Left colon (tissue), 2 donors: ENCODE measurements around the gene GOLPH3L. TPM values are rescaled to one million over a fixed set of nuclear protein-coding genes. Genes with fewer than 3 reads are reported as not detected.
A peak's percentile ranks its signal among the peaks of the same experiment; 100 is the strongest.
"Not testable (repeated sequence)": the region's sequence is repeated elsewhere in the genome, so short reads cannot be mapped to it uniquely, and the experiment has no call there.

Experiments
- ATAC-seq: fragments of 200-7000 bp; cut with Tn5 transposase; one replicate; pipeline ENCODE4 v1.9.1; 2020; ENCODE audit warnings: mild to moderate bottlenecking, moderate library complexity
- DNase-seq, 2 donors: peaks; one replicate each; pipeline ENCODE4 v3.0.0-alpha.2; 2020
- intact Hi-C, 2 donors: fragments of 100-400 bp; cut with DNase I in 1 of 2; cut with micrococcal nuclease in 1 of 2; formaldehyde crosslinking; loops; one replicate each; pipeline versions ENCODE4 v1.11.2 to v1.14.0; 2022; cut with DNase I, micrococcal nuclease
- total RNA-seq, 2 donors: library from RNA; stranded (reverse); fragmentation: NEBNext Ultra II Directional; extraction: Animal tissue kit (Norgen Biotek cat#: 25700); gene quantifications; one replicate each; pipeline ENCODE4 v1.2.1, GENCODE V29; 2021
- donor health status: DM: no; HTN: no; CAD: no.
- donor health status: DM: yes; HTN: yes; CAD: no.

GOLPH3L gene
- total RNA-seq, 2 donors from 2014 or later: 71.3 to 87.1 TPM

DNA sequence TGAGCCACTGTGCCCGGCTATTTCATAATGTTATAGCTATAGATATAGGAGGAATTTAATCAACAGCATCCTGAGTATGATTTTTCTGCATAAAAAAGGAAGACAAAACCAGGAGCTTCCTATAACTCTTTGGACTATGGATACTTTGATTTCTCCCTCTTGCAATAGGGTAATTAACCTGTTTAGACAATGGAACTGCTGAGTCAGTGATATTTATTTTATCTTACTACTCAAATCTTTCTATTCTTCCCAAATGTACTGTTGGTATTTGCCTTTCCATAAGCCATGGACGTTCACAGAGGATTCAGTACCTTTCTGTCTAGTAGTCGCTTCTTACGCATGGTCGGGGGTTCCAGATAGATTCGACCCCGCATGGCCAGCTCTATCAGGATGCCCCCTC lies 33.6 kb downstream of the GOLPH3L start:
- intact Hi-C loops: no loop called here
- DNase-seq (no peak), ATAC-seq (no peak)

- intact Hi-C loops: no loop called here
- no peak for DNase-seq
- no peak for ATAC-seq
Observed at GRCh38 chr1:150662811-150663210, 34.1 kb downstream of the GOLPH3L start.

GRCh38 chr1:150661156-150661555 lies 35.8 kb downstream of the GOLPH3L start:
- no peak for DNase-seq
- intact Hi-C loops: no loop called here
- no peak for ATAC-seq

- intact Hi-C loops: no loop called here
- ATAC-seq: no peak
- no peak for DNase-seq
Observed at GRCh38 chr1:150660584-150660983, 36.4 kb downstream of the GOLPH3L start.

DNA sequence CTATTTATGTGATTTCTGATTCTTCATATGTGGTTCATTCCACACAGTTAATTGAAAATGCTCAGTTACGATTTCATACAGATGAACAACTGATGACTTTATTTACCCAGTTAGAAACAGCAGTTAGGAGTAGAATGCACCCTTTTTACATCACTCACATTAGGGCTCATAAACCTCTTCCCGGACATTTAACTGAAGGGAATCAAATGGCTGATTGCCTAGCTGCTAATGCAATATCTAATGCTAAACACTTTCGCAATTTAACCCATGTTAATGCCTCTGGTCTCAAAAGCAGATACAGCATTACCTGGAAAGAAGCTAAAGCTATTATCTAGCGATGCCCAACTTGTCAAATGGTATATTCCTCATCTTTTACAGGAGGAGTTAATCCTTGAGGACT lies 39.9 kb downstream of the GOLPH3L start:
- ATAC-seq, intact Hi-C loops, DNase-seq: not testable (repeated sequence)

GRCh38 chr1:150654635-150655034 lies 42.3 kb downstream of the GOLPH3L start:
- ATAC-seq, DNase-seq, intact Hi-C loops: not testable (repeated sequence)

DNA sequence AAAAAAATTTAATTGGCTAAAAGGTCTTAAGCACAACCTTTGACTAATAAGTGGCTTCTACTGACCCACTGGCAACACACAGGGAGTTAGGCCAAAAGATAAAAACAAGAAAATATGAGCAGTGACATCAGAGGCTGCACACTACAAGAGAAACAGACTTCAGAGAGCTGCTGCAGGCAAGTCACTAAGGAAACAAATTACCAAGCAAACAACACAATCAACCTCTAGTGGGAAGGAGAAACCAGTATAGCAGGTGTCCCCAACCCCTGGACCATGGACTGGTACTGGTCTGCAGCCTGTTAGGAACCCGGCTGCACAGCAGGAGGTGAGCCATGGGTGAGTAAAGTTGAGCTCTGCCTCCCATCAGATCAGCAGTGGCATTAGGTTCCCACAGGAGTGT lies 46.8 kb downstream of the GOLPH3L start:
- ATAC-seq (peak; percentile 93), DNase-seq (peak; percentile 53 to 71)
- intact Hi-C loops: no loop called here

DNA sequence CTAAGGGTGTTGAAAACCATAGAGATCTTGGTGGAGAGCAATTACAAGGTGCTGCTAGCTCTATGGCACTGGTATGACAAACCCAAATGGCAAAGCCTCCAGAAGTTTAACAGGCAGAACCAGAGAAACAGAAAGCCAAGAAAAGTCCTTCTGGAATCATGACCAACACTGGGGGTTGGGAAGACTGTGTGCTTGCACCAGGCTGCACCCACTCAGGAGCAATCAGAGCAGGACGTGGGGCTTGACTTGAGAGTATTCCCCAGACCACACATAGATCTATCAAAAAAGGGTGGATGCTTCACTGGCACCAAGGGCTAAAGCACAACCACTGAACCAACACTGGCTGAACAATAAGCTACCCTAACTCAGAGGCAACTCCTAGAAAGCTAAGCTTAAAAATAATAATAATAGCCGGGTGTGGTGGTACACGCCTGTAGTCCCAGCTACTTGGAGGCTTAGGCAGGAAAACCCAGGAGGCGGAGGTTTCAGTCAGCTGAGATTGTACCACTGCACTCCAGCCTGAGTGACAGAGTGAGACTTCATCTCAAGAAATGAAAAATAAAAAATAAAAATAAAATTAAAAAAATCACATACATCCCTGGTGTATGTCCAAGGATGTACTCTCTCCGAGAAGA lies 47.4 kb downstream of the GOLPH3L start:
- ATAC-seq: no peak

DNA sequence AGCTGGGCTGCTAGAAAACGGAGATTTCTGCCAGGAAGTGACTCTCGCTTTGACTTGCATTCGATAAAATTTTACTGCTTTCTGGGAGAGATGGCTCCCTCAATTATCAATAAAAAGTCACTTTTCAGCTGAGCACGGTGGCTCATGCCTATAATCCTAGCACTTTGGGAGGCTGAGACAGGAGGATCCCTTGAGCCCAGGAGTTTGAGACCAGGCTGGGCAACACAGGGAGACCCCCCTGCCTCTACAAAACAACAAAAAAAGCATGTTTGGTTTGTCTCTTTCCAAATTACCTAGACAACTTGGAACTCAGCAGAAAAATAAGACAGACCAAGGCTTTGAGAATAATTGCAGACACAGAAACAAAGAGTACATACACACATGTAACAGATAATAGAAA lies 54.7 kb downstream of the GOLPH3L start:
- DNase-seq: no peak
- ATAC-seq: no peak
- intact Hi-C loops: no loop called here

More for the DNA sequence above, 47.4 kb downstream of the GOLPH3L start:
- no peak for DNase-seq
- intact Hi-C loops: no loop called here

DNA sequence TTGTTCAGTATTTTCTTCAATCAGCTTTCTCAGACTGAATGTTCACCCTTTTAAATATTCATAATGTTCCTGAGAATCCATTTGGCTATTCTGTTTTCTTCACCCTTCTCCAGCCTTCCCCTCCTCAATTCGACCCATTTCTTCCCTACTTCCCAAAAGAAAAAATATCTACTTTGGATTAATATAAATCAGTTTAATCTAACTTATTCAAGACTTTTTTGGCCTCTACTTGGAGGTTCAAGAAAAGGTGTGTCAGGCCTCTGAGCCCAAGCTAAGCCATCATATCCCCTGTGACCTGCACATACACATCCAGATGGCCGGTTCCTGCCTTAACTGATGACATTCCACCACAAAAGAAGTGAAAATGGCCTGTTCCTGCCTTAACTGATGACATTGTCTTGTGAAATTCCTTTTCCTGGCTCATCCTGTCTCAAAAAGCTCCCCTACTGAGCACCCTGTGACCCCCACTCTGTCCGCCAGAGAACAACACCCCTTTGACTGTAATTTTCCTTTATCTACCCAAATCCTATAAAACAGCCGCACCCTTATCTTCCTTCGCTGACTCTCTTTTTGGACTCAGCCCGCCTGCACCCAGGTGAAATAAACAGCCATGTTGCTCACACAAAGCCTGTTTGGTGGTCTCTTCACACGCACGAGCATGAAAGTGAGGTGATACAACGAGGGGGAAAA lies 55.7 kb downstream of the GOLPH3L start:
- intact Hi-C loops, ATAC-seq, DNase-seq: not testable (repeated sequence)

DNA sequence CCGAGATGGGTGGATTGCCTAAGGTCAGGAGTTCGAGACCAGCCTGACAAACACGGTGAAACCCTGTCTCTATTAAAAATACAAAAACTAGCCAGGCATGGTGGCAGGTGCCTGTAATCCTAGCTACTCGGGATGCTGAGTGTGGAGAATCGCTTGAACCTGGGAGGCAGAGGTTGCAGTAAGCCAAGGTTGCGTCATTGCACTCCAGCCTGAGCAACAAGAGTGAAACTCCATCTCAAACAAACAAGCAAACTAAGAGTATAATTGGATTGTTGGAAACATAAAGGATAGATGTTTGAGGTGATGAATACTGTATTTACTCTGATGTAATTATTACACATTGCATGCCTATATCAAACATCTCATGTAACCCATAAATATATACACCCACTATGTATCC lies 58.5 kb downstream of the GOLPH3L start:
- not testable (repeated sequence) for DNase-seq, ATAC-seq

DNA sequence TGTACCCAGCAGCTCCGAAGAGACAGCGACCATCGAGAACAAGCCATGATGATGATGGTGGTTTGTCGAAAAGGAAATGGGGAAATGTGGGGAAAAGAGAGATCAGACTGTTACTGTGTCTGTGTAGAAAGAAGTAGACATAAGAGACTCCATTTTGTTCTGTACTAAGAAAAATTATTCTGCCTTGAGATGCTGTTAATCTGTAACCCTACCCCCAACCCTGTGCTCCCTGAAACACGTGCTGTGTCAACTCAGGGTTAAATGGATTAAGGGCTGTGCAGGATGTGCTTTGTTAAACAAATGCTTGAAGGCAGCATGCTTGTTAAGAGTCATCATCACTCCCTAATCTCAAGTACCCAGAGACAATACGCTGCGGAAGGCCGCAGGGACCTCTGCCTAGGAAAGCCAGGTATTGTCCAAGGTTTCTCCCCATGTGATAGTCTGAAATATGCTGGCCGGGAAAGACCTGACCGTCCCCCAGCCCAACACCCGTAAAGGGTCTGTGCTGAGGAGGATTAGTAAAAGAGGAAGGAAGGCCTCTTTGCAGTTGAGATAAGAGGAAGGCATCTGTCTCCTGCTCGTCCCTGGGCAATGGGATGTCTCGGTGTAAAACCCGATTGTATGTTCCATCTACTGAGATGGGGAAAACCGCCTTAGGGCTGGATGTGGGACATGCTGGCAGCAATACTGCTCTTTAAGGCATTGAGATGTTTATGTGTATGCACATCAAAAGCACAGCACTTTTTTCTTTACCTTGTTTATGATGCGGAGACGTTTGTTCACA lies 61.9 kb downstream of the GOLPH3L start:
- DNase-seq, intact Hi-C loops, ATAC-seq: not testable (repeated sequence)

More for the DNA sequence above, 58.5 kb downstream of the GOLPH3L start:
- intact Hi-C loops: not testable (repeated sequence)

DNA sequence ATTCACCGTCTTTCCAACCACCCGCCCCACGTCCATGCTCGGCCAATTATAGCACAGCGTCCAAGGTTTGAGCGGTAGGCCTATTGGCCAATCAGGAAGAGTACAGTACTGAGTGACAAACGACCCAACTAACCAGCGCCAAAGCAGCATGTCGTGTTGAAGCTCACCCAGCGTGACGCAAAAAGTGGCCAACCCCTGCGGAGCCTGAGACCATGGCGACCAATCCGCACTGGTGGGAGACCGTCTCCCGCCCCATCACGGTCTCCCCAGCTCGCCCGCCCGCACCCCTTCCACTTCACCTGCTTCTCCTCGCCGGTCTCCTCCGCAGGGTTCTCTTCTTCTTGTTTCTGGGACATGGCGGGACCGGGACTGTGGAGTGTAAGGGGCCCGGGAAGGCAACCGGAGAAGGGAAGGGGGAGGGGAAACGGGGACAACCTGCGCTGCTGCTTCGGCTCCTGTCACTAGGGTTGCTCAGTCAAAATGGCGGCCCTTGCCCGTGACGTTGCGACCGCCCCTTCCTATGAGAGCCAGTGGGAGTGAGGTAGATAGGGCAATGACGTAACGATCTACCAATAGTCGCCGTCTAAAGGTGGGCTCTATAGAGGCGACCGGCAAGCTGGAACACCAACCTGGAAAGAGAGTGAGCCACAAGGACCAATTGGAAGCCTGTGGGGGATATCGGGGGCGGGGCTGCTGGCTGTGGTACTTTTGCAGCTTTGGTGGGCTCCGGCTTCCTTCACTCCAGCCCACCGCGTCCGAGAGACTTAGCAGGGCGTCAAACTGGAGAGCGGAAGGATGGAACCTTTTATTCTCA lies 67.6 kb downstream of the GOLPH3L start, which contains the start of gene ENSA:
ENSA (minus strand) TSS at position 498 of the 814 bp plus-strand sequence; CDS start at position 356, 142 bp downstream.
- DNase-seq (peak; percentile 95 to 99), ATAC-seq (peak; percentile 89)
- intact Hi-C loops: loop anchor here in 1 of 2 donors (10.0 kb wide), 1 partner anchor 75 kb away; no protein-coding TSS in a partner anchor

GRCh38 chr1:150628766-150629114 lies 68.2 kb downstream of the GOLPH3L start:
- intact Hi-C loops: loop anchor here in 1 of 2 donors (10.0 kb wide), 1 partner anchor 74 kb away; no protein-coding TSS in a partner anchor
- ATAC-seq: peak; percentile 1

GRCh38 chr1:150627826-150628410 lies 69.0 kb downstream of the GOLPH3L start:
- ATAC-seq (no peak), DNase-seq (no peak)
- intact Hi-C loops: loop anchor here in 1 of 2 donors (10.0 kb wide), 1 partner anchor 73 kb away; no protein-coding TSS in a partner anchor

More at GRCh38 chr1:150628766-150629114, 68.2 kb downstream of the GOLPH3L start:
- DNase-seq: no peak

- ATAC-seq: no peak
- no peak for DNase-seq
- intact Hi-C loops: loop anchor here in 1 of 2 donors (10.0 kb wide), 1 partner anchor 71 kb away; no protein-coding TSS in a partner anchor
Observed at GRCh38 chr1:150626150-150626549, 70.8 kb downstream of the GOLPH3L start.

DNA sequence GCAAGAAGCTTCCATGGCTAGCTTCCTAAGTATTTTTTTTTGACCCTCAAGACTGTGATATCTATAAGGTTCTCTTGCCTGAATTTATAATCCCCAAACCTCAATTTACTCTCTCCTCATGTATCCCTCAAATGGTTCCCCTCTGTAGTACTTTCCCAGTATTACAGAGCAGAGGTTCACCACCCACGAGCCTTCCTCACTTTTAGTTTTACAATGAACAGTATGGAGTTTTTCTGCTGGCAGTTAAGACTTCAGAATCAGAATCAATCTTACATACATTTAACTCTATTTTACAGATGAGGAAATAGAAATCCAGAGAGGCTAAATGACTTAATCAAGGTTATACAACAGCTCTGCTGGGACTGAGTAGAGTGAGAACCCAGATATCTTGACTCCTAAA lies 72.4 kb downstream of the GOLPH3L start:
- intact Hi-C loops: loop anchor here (5.0 to 10.0 kb wide), 2 partner anchors 62 to 70 kb away; no protein-coding TSS in a partner anchor
- DNase-seq, ATAC-seq: not testable (repeated sequence)

DNA sequence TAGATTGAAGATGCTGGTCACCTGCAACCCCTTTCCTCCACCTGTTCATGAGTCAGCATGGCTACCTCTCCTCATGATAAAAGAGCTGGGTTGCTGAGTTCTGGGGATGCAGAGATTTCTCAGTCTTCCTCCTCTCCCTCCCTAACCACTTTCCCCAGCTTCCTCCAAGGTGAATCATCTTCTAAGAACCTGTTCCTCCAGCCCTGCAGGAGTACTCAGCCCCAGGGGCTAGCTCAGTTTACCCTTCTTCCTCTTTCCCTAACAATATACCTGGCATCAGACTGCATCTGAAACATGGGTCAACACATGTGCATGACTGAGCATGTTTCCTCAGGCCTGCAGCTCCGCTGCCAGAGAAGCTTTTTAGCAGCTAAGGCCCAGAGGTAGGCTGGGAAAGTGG lies 72.8 kb downstream of the GOLPH3L start:
- intact Hi-C loops: loop anchor here (5.0 to 10.0 kb wide), 2 partner anchors 62 to 69 kb away; no protein-coding TSS in a partner anchor
- ATAC-seq, DNase-seq: not testable (repeated sequence)
